Measurements from ENCODE around the gene ELP6.

DNA sequence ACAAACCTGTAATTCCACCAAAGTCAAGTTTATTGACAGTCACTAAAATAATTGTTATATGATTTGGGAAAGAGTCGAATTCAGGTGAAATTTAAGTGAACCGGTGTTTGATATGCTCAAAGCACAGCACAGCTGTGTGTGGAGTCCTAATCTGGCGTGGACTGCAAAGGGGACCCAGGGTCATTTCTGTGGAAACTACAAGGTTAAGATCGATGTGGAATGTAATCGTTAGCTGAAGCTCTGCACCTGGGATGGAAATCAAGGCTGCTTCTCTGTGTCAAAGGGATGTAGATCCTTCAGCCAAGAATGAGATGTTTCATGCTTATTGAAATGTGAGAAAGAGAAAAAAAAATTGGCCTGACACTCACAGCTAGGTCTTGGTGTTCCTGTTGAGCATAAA, 1.6 kb upstream of the ELP6 start:
- TF ChIP-seq HDGF (IDR thresholded peaks at IDR 0.05; ENCODE audit: borderline replicate concordance) = no peak
- no peak for TF ChIP-seq SP1 (IDR thresholded peaks at IDR 0.05)
- no peak for TF ChIP-seq ZNF384 (IDR thresholded peaks at IDR 0.05)
- no peak for TF ChIP-seq LEF1 (IDR thresholded peaks at IDR 0.05; ENCODE audit: borderline replicate concordance)
- TF ChIP-seq BHLHE40 (IDR thresholded peaks at IDR 0.05; ENCODE audit: borderline replicate concordance) = no peak
- no peak for TF ChIP-seq NFRKB (IDR thresholded peaks at IDR 0.05)
- no peak for TF ChIP-seq FOXK2 (IDR thresholded peaks at IDR 0.05)
- no peak for TF ChIP-seq ARNT (IDR thresholded peaks at IDR 0.05)
